C4-2B (cell line): ENCODE data around the gene SRP9.

Source experiments
- ZFX ChIP-seq: fragments of 450-650 bp; IDR thresholded peaks from 2 replicates; pipeline ENCODE4 v1.6.1; 2017
- TF ChIP-seq, protein P1 (sequence below): fragments of 450-650 bp; conservative IDR thresholded peaks from 2 replicates; pipeline ENCODE4 v1.5.1; 2017; ENCODE audit warnings: mild to moderate bottlenecking

DNA sequence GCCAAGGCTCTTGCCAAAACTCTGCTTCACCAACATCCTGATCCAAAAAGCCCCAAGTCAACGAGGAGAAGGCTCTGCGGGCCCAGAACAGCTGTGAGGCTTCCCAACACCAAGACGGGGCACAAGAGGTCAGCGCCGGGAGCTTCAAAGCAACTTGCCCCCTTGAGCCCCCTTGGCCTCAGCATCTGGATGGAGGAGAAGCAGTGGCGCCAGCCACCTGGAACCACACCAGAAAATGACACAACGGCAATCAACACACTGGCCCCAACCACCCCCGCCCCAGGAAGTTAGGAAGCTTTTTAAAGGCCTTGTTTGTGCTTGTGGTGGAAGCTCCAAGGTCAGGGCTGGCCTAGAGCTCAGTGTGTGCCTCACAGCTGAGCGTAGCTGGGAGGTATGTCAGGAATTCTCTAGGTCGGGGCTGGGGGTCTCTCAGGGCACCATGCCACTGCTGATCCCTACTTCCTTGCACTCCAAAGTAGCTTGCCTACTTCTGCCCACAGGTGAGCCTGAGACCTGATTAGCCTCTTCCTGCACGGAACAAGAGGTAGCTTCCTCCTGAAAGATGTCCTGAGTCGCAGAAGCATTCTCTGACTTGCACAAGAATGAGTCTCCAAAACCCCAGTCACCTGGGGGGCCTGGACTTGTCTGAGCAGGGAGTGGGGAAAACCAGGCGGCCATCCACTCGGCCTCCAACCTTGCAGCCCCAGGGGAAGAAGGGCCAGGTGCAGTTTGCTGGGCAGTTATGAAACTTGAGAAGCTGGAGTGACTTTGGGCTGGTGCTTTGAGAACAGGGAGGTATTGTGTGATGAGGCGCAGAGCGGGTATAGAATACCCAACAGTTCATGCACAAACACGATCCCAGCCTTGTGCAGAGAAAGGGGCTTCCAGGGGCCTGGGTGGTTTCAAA is 9.7 kb upstream of the SRP9 start:
- TF ChIP-seq, protein P1, sequence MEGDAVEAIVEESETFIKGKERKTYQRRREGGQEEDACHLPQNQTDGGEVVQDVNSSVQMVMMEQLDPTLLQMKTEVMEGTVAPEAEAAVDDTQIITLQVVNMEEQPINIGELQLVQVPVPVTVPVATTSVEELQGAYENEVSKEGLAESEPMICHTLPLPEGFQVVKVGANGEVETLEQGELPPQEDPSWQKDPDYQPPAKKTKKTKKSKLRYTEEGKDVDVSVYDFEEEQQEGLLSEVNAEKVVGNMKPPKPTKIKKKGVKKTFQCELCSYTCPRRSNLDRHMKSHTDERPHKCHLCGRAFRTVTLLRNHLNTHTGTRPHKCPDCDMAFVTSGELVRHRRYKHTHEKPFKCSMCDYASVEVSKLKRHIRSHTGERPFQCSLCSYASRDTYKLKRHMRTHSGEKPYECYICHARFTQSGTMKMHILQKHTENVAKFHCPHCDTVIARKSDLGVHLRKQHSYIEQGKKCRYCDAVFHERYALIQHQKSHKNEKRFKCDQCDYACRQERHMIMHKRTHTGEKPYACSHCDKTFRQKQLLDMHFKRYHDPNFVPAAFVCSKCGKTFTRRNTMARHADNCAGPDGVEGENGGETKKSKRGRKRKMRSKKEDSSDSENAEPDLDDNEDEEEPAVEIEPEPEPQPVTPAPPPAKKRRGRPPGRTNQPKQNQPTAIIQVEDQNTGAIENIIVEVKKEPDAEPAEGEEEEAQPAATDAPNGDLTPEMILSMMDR: no peak
- TF ChIP-seq ZFX: no peak
